SH-SY5Y (cell line): ENCODE measurements around the gene RPA1.

Experiments used
- GATA2 ChIP-seq: IDR thresholded peaks from 2 replicates; pipeline ENCODE4 v1.6.1; 2011; ENCODE audit warnings: mild to moderate bottlenecking, low read depth, low read length
- GATA3 ChIP-seq: IDR thresholded peaks from 2 replicates; pipeline ENCODE4 v1.6.1; 2011; ENCODE audit warnings: low read depth, mild to moderate bottlenecking, low read length, moderate library complexity

- TF ChIP-seq GATA3 (no peak), GATA2 (no peak)
Measured at GRCh38 chr17:1803280-1803679, 26.5 kb upstream of the RPA1 start.
